Neuron (in vitro differentiated cells): Measurements from ENCODE around the gene SERPINH1.
"Not testable (repeated sequence)": the region's sequence is repeated elsewhere in the genome, so short reads cannot be mapped to it uniquely, and the experiment has no call there.

ENCODE experiments used
- H2AFZ ChIP-seq: one replicate; pipeline ENCODE4 v1.6.1; 2013; ENCODE audit warnings: low read depth, mild to moderate bottlenecking, inconsistent platforms, low read length, moderate library complexity
- H3K27me3 ChIP-seq: one replicate; pipeline ENCODE4 v1.6.1; 2013; ENCODE audit warnings: low read length; ENCODE audit not compliant: insufficient read depth
- H3K36me3 ChIP-seq: one replicate; pipeline ENCODE4 v1.6.1; 2013; ENCODE audit warnings: low read length; ENCODE audit not compliant: insufficient read depth
- H3K4me1 ChIP-seq: one replicate; pipeline ENCODE4 v1.6.1; 2013; ENCODE audit warnings: low read length; ENCODE audit not compliant: insufficient read depth
- H3K4me3 ChIP-seq: 2 replicates; pipeline ENCODE4 v1.5.1; 2013; ENCODE audit warnings: mild to moderate bottlenecking, low read length, moderate library complexity
- H3K9me3 ChIP-seq: one replicate; pipeline ENCODE4 v1.6.1; 2013; ENCODE audit warnings: low read length

Gene SERPINH1

GRCh38 chr11:75577207-75577606 lies 15.2 kb downstream of the SERPINH1 start:
- H3K36me3 ChIP-seq, result peaks cover 16% of the 10 kb centered on the region
- H3K4me1 ChIP-seq, result peaks cover 5% of the 10 kb centered on the region
- no peak overlapping the region for H3K4me3 ChIP-seq
- H2AFZ ChIP-seq, result no peak overlapping the region
- no peaks in the 10 kb centered on the region for H3K27me3 ChIP-seq
- no peaks in the 10 kb centered on the region for H3K9me3 ChIP-seq

- H3K4me3 ChIP-seq, result no peak overlapping the region
Measured at GRCh38 chr11:75578977-75579376, 16.9 kb downstream of the SERPINH1 start.

GRCh38 chr11:75579841-75580240 lies 17.8 kb downstream of the SERPINH1 start:
- H3K36me3 ChIP-seq, result no peaks in the 10 kb centered on the region
- peaks cover 13% of the 10 kb centered on the region for H3K4me1 ChIP-seq
- no peaks in the 10 kb centered on the region for H3K9me3 ChIP-seq
- H2AFZ ChIP-seq, result no peak overlapping the region
- H3K27me3 ChIP-seq, result no peaks in the 10 kb centered on the region
- H3K4me3 ChIP-seq, result no peak overlapping the region

More at GRCh38 chr11:75578977-75579376, 16.9 kb downstream of the SERPINH1 start:
- no peak overlapping the region for H2AFZ ChIP-seq
- H3K27me3 ChIP-seq, result no peaks in the 10 kb centered on the region
- H3K36me3 ChIP-seq, result no peaks in the 10 kb centered on the region
- H3K9me3 ChIP-seq, result no peaks in the 10 kb centered on the region
- peaks cover 6% of the 10 kb centered on the region for H3K4me1 ChIP-seq

GRCh38 chr11:75582506-75582894 lies 20.4 kb downstream of the SERPINH1 start:
- H3K4me3 ChIP-seq, result peak overlapping the region; percentile 53
- no peaks in the 10 kb centered on the region for H3K9me3 ChIP-seq
- no peaks in the 10 kb centered on the region for H3K27me3 ChIP-seq
- H2AFZ ChIP-seq, result no peak overlapping the region
- H3K4me1 ChIP-seq, result peaks cover 13% of the 10 kb centered on the region
- peaks cover 7% of the 10 kb centered on the region for H3K36me3 ChIP-seq

- no peaks in the 10 kb centered on the region for H3K9me3 ChIP-seq
Measured at GRCh38 chr11:75582895-75583717, 21.1 kb downstream of the SERPINH1 start.

GRCh38 chr11:75583718-75584658 lies 21.9 kb downstream of the SERPINH1 start:
- no peaks in the 10 kb centered on the region for H3K9me3 ChIP-seq
- peaks cover 13% of the 10 kb centered on the region for H3K4me1 ChIP-seq
- no peaks in the 10 kb centered on the region for H3K27me3 ChIP-seq
- H2AFZ ChIP-seq, result peak overlapping the region; percentile 60
- H3K36me3 ChIP-seq, result peaks cover 11% of the 10 kb centered on the region
- peak overlapping the region; percentile 53 for H3K4me3 ChIP-seq

More at GRCh38 chr11:75582895-75583717, 21.1 kb downstream of the SERPINH1 start:
- H3K27me3 ChIP-seq, result no peaks in the 10 kb centered on the region
- H3K36me3 ChIP-seq, result peaks cover 11% of the 10 kb centered on the region
- H2AFZ ChIP-seq, result peak overlapping the region; percentile 60
- H3K4me1 ChIP-seq, result peaks cover 13% of the 10 kb centered on the region
- H3K4me3 ChIP-seq, result peak overlapping the region; percentile 53

- H2AFZ ChIP-seq, H3K9me3 ChIP-seq, H3K27me3 ChIP-seq: not testable (repeated sequence)
- H3K4me3 ChIP-seq, result peak overlapping the region; percentile 53
- H3K36me3 ChIP-seq, result peaks cover 11% of the 10 kb centered on the region
- peaks cover 13% of the 10 kb centered on the region for H3K4me1 ChIP-seq
Measured at GRCh38 chr11:75584659-75585292, 22.7 kb downstream of the SERPINH1 start.

- peaks cover 11% of the 10 kb centered on the region for H3K36me3 ChIP-seq
- no peaks in the 10 kb centered on the region for H3K27me3 ChIP-seq
- no peaks in the 10 kb centered on the region for H3K9me3 ChIP-seq
- H3K4me1 ChIP-seq, result peaks cover 13% of the 10 kb centered on the region
- no peak overlapping the region for H2AFZ ChIP-seq
- no peak overlapping the region for H3K4me3 ChIP-seq
Measured at GRCh38 chr11:75585293-75585670, 23.2 kb downstream of the SERPINH1 start.

GRCh38 chr11:75586395-75586794 lies 24.3 kb downstream of the SERPINH1 start:
- Histone ChIP-seq H3K36me3 (peaks cover 11% of the 10 kb centered on the region), H3K4me1 (peaks cover 13% of the 10 kb centered on the region), H2AFZ (no peak overlapping the region), H3K9me3 (no peaks in the 10 kb centered on the region), H3K4me3 (no peak overlapping the region), H3K27me3 (no peaks in the 10 kb centered on the region)

- Histone ChIP-seq H3K27me3 (no peaks in the 10 kb centered on the region), H3K4me1 (peaks cover 13% of the 10 kb centered on the region), H3K36me3 (peaks cover 11% of the 10 kb centered on the region), H3K4me3 (no peak overlapping the region), H3K9me3 (no peaks in the 10 kb centered on the region), H2AFZ (no peak overlapping the region)
Measured at GRCh38 chr11:75588051-75588481, 26.0 kb downstream of the SERPINH1 start.

GRCh38 chr11:75589051-75589450 lies 27.0 kb downstream of the SERPINH1 start:
- H3K36me3 ChIP-seq, result peaks cover 11% of the 10 kb centered on the region
- no peak overlapping the region for H3K4me3 ChIP-seq
- no peak overlapping the region for H2AFZ ChIP-seq
- H3K4me1 ChIP-seq, result peaks cover 17% of the 10 kb centered on the region
- H3K9me3 ChIP-seq, result no peaks in the 10 kb centered on the region
- H3K27me3 ChIP-seq, result no peaks in the 10 kb centered on the region

GRCh38 chr11:75589933-75590332 lies 27.9 kb downstream of the SERPINH1 start:
- no peak overlapping the region for H3K4me3 ChIP-seq
- H2AFZ ChIP-seq, result no peak overlapping the region
- H3K36me3 ChIP-seq, result peaks cover 11% of the 10 kb centered on the region
- no peaks in the 10 kb centered on the region for H3K9me3 ChIP-seq
- H3K4me1 ChIP-seq, result peaks cover 19% of the 10 kb centered on the region
- no peaks in the 10 kb centered on the region for H3K27me3 ChIP-seq
